GM19468 (cell line): ENCODE results near the gene CSRP1.
"Not testable (repeated sequence)": the region's sequence is repeated elsewhere in the genome, so short reads cannot be mapped to it uniquely, and the experiment has no call there.

Source experiments
- ATAC-seq: cut with Tn5 transposase; IDR thresholded peaks from one replicate; pipeline ENCODE4 v1.9.1; 2021; ENCODE audit warnings: mild to moderate bottlenecking, moderate library complexity, moderate number of reproducible peaks; ENCODE audit not compliant: unreplicated experiment; ENCODE audit errors: extremely low read depth

Gene CSRP1

GRCh38 chr1:201499795-201500669, 6.9 kb downstream of the CSRP1 start:
- no peak for ATAC-seq

DNA sequence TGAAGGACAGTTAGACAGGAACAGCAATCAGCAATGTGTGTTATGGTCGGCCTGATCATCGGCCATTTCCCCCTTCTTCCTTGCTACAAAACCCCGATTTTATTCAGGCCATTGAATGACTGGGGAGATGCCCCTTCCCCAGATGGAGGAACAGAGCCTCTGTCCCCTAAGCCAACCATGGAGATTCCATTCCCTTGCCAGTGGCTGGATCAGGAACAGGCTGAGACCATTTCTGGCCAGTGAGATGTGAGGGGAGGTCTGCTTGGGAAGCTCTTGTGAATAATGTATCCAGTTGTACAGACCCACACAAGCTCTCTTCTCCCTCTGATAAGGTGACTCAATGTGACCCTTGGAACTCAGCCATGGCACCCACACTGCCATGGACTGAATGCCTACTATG, 7.7 kb downstream of the CSRP1 start:
- no peak for ATAC-seq

DNA sequence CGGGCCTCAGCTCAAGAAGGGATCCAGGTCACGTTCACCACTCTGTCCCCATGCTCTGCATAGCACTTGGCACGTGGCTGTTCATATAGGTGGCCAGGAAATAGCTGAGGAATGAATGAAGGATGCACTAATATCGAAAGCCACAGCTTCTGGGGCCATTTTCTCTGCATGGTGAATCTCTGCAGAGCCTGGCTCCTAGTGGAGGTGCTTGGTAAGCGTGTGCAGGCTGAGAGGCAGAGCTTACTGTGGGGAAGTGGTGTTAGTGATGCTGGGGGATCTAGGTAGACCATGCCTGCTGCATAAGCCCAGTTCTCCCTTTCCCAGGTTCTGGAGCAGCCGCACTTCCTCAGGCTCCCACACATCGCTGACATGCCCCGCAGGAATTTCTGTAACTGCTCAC, 8.3 kb downstream of the CSRP1 start:
- no peak for ATAC-seq

DNA sequence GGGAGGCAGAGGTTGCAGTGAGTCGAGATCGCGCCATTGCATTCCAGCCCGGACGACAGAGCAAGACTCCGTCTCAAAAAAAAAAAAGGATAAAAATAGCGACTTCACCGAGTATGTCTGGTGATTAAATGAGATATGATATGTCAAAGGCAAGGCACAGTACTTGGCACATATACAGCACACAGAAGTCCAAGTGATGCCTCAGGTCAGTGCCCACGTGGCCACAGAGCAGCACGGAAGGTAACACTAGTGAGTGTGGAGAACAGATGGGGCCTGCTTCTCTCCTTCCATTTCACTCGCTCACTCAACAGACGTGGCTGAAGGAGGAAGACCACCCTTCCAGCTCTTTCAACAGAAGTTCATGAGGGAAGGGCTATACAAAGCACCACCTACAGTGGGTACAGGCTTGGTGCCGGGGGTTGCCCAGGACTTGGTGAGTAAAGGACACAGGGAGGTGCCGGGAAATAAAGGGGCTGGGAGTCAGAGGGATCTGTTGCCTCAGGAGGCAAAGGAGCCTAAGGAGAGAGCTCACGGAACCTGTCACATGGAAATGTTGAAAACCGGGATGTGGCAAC, 8.9 kb downstream of the CSRP1 start:
- no peak for ATAC-seq

GRCh38 chr1:201496296-201496690, 10.6 kb downstream of the CSRP1 start:
- ATAC-seq = no peak

DNA sequence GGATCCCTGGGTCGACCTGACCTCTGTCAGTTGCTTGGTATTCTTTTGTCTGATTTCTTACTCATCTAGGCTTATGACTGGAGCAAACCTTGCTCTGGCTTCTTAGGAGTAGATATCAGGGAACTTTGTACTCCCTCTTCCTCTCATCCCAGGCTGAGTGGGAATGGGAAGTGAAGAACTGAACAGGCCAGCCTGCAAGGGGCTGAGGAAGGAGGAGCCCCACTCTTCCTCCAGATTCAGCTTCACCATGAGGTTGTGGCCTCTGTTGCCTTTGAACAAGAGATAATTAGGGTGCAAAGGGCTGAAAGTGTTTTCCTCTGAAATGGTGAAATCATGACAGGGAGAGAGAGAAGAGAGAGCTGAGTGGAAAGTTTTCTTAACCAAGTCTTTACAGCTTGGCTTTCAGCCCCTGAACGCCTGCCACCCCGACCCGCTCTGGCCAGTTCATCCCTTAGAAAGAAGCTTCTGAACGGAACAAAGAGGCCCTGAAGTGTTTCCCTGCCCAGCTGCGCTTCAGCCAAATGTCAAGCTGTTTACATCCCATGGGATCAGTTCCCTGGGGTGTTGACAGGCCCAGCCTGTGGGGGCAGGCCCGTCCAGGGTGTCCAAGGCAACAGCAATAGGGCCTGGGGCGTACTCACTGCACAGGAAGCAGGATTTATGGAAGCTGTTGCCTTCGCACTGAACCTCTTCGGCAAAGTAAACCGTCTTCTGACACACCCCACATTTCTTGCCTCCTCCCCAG, 11.2 kb downstream of the CSRP1 start:
- no peak for ATAC-seq

DNA sequence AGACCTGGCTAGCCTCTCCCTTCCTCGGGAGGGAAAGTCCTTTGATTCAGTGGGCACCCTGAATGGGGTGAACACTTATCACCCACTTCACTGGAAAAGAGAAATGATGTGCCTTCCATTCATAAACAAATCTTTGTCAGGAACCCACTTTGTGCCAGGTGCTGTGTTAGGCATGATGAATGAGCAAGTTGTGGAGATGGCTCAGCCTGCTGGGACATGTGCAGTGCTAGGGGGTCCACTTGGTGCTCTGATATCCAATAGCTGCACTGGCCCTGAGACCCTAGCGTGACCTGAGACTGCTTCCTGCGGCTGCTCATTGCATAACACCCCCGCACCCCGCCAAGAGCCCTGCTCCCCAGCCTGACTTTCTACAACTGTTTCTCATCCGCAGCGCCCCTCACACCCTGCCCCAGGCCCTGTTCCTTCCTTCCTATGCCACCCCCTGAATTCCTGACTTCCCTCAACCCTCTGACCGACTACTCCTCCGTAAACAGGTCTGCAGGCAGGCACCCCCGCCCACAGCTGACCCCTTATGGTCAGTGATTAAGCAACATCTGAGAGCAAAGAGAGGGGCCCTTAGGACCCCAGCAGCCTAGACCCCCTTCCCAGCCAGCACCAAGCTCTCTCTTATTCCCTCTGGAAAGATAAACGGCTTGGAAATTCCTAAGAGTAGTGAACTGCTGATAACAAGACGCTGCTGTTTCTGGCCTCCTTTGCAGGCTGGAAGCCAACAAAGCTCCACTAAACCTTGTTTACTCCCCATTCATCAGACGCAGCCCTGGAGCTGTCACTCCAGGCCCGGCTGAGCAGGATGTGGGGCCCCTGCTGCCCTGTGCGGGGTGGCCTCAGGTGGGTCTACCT, 12.9 kb downstream of the CSRP1 start:
- no peak for ATAC-seq

- not testable (repeated sequence) for ATAC-seq
Measured at GRCh38 chr1:201493026-201493656, 13.8 kb downstream of the CSRP1 start.

DNA sequence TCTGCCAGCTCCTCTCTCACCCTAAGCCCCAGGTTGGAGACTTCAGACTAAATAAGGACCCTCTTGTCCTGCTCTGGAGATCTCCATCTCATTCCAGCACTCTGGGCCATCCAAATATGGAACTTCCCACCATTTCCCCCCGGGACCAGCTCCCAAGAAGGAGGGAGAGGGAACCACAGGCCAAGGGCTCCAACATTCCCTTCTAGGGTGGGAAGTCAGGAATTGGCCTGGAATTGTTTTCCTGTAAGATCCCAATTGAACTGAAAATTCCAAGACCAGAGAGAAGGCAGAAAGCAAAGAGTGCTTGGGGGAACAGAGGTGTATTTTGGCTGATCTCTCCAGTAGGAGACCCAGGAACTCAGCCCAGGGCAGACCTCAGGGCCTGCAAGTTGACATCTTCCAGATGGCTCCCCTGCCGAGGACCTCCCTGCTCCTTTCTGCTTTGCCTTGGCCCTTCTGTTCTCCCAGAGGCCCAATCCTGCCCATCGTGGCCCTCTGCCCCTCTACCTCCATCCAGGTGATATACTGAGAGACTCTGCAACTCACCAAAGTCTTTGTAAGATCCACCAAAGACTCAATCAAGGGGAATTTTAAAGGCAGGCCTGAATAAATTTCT, 14.9 kb downstream of the CSRP1 start:
- ATAC-seq = no peak

GRCh38 chr1:201490708-201491131, 16.2 kb downstream of the CSRP1 start:
- no peak for ATAC-seq

GRCh38 chr1:201489643-201490261, 17.2 kb downstream of the CSRP1 start:
- no peak for ATAC-seq

- ATAC-seq = no peak
Measured at GRCh38 chr1:201488830-201489589, 17.9 kb downstream of the CSRP1 start.

DNA sequence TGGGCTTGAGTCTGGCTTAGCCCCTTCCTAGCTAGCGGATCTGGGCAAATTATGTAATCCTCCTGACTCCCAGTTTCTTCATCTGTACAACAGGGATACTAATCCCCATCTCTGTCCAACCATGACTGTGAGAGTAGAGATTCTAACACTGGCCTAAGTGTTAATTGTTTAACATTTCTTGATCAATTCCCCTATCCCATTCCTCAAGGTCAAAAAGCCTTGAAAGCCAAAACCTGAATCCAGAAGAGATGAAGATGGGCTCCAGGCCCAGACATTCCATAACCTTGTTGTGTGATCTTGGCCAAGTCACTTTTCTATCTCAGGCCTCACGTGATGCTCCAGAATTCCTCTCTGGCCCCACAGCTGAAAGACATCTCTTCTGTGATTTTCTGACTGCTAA, 19.2 kb downstream of the CSRP1 start:
- no peak for ATAC-seq

- ATAC-seq = no peak
Measured at GRCh38 chr1:201486187-201486586, 20.7 kb downstream of the CSRP1 start.

DNA sequence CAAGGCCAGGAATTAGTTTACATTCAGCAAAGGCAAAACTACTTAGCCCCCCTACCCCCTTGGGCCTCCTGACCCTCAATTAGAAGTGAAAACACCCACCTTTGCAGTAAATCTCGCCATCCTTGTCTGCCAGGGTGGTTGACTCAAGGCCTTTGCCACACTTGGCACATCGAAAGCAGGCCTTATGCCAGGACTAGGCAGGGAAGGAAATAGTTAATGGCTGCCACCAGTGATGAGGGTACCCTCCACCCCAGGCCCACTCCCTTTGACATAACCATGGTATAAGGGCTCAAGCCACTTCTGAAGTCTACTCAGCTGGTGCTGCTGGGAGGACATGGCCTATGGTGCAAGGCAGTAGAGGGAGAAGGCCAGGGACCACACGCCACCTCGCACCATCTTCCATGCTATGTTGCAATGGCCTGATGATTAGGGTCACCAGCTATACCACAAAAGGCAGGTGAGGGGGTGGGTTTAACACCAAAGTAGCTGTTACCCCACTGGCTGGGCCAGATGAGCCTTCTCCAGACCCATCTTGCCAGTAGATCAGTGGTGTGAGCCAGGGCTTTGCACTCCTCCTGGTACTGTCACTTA, 21.6 kb downstream of the CSRP1 start:
- ATAC-seq = no peak

DNA sequence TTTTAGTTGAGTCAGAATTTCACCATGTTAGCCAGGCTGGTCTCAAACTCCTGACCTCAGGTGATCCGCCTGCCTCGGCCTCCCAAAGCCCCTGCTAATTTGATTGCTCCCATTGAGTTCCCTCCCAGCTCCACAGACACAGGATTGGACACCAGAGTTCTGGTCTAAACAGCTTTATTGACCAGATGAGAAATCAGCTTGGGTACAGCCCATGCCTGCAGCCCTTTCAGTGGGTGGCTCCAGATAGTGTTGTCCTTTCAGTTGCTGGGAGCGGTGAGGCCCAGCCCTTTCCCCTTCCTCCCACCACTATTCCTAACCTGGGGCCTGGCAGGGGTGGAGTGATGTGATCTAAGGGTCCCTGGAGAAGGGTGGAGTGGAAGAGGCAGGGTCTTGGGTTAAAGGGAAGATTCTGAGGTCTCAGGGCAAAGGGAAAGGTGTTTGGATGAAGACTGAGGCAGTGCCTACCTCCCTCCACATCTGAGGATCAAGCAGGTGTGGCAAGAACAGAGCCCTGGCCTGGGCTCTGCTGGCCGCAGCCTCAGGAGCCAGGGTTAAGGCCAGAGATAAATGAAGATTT, 23.5 kb downstream of the CSRP1 start:
- no peak for ATAC-seq

GRCh38 chr1:201482755-201483154, 24.2 kb downstream of the CSRP1 start:
- no peak for ATAC-seq
